ENCODE results near the gene SOX1.
A peak's percentile ranks its signal among the peaks of the same experiment; 100 is the strongest.

Gene SOX1

DNA sequence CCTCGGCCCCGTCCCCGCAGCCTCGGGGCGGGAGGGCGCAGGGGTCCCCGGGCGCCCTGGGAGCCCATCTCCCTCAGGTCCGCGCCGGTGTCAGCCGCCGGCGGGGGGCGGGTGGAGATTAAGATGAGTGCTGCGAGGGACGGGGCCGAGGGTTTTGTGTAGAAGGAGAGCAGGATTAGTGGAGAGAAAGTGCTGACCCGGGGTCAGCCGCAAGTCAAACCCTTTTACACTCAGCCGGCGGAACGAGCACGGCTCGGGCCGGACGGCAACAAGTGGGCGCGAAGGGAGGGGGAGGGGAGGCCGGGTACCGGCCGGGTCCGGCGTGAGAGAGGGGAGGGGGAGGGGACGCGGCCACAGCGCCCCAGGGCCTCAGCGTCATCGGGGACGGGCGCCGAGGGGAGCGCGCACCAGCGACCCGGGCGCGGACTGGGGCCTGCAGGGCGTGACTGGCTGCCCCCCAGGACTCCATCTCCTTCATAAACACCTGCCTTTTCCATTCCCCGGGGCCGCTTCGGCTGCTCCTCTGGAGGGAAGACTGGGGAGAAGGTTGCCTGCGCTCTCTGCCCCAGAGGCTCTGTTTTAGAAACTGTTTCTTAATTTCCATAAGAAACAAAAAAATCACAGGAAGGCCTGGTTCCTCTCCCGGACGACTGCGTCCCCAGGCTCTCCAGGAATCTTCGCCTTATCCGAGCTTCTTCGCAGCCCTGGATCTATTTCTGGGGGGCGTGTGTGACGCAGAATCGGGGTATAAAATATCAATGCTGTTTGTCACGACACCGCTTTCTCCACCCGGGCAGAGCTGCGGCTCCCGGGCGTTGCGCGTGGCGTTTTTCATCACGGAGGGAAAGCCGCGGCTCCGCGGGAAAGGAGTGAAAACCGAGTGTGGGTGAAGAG is 6.5 kb downstream of the SOX1 start:
- DNase-seq: no peak

DNA sequence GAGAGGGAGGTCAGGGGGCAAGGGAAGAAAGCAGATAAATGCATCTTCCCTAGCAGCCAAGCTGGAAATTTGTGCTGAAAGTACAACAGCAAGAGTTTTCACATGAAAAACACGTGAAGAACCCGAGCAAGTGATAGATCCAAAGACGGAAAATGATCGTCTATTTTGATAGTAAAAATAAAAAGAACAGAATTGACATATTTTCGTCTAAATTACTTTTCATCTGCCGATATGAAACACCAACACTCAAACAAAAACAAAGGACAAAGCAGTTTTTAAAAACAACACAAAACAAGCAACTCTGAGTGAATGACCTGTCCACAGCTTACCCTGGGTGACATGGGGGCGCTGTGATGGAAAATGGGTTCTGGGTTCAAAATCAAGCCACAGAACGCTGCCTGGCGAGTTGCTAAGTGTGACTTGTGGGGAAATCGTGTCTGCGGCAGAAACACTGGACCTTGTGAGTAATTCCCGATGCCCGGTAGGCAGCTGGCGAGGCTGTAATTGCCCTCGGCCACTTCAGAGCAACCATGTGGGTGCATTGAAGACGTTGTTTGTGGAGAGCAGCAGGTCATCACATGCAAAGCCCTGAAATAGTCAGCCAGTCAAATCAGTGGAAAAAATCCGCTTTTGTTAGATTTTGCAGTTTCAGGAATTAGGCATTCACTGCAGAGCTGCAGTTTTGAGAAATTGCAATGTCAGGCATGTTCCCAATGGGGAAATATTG is 7.4 kb downstream of the SOX1 start:
- DNase-seq: no peak

DNA sequence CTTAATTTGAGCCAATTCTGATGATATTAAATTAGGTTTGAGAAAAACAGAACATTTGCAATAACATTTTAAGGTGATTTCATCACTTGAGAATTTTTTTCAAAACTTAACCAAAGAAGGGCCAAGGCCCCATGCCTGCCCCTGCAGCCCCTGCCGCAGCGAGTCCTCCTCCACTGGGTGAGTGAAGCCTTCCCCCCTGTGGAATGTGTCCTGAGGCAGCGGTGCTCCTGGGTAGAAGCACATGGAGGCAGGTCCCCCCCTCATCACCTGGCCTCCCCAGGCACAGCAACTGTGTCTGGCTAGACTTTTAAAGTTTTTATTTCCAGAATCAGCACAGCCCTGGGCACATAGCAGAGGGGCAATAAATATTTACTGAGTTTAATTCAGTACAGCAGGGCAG is 10.8 kb downstream of the SOX1 start:
- no peak for DNase-seq

DNA sequence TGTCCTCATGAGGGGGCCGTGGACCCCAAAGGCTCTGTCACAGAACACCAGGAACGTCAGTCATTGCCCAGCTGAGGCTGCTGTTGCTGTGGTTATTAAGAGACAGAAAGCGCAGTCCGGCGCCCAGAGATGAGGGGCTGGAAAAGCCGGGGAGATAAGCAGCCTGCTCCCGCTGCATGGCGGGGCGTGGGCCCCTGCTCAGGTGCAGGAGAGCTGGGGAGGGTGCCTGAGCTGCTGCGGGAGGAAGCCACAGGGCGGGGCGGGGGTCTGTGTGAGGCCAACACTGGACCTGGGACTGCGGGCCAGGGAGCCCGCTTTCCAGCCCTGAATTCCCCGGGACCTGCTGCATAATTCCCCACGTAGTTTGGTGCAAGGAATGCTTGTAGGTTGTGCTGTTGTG is 11.3 kb downstream of the SOX1 start:
- no peak for DNase-seq

DNA sequence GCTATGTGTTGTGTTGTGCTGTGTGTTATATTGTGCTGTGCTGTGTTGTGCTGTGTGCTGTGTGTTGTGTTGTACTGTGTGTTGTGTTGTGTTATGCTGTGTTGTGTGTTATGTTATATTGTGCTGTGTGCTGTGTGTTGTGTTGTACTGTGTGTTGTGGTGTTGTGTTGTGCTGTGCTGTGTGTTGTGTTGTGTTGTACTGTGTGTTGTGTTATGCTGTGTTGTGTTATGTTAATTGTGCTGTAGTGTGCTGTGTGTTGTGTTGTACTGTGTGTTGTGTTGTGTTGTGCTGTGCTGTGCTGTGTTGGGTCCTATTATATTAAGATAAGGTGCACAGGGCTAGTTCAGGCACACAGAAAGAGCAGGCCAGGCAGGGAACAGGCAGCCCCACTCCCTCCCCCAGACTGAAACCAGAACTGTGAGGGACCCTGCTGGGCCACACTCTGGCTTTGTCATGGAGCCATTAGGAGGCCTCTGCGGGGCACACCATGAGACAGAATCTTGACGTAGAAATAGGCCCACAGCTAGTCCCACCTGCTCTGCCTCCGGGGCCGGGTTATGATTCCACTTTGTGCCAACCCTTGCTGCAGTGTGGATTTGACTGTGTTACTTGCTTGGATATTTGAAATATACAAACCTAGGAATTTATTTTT is 12.1 kb downstream of the SOX1 start:
- no peak for DNase-seq

DNA sequence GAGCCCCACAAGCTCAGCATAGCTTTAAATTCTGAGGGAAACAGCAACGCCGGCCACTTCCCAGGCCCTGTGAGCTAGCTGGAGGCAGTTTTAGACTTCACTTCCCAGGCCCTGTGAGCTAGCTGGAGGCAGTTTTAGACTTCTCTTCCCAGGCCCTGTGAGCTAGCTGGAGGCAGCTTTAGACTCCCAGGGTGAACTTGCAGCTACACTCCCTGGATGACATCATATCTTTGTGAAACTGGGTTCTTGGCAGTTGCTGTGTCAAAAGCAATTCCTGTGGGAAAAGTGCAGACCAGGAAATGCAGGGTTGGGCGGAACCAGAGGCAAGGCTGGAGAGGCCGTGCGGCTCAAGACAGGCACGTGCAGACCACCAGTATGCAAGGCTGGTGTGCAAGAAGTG is 12.7 kb downstream of the SOX1 start:
- DNase-seq: no peak

DNA sequence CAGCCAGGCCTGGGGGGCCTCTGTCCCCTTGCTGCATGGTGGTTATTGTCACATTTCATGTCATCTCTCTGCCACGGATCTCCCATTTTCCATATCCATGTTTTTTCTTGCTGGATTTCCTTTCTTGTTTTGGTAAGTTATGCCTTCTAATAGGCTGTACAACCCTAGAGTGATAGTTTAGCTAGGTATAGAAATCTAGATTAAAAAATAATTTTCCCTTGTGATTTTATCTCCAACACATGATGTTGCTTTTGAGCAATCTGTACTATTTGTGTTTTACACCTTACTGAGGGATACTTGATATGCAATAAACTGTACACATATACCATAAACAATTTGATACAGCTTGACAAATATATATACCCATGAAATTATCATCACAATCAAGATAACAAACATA is 17.0 kb downstream of the SOX1 start:
- no peak for DNase-seq

DNA sequence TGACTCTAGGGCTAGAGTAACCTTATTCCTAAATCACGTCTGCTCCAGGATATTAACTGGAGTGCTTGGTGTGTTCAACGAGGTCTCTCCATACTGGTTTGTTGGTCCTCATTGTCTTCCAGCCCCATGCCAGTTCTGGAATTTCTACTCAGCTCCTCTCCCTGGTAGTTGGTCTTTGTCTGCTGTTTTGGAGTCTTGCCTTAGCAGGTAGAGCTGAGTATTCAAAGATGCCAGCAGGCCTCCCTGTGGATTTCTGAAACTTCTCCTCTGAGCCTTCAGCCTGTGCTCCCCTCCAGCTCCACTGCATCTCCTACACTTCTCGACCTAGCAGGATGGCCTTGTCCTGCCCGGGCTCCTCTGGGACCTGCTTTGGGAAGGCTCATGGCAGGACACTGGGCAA is 25.5 kb downstream of the SOX1 start:
- no peak for DNase-seq

DNA sequence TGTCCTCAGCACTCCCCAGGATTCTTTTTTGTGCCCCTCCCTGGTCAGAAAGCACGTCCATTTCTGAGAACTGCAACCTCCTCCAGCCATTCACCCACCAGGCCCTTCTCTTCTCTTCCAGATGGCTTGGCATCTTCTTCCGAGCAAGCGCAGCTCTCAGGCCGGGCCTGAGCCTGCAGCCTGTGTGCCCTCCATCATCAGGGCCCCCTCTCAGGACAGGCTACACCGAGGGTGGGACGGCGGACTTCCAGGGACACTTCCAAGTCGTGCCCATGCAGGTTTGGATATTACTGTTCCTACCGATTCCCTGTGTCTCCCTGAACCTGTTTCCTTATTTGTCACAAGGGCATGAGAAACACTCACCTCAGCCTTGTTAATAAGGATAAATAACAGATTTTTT is 28.4 kb downstream of the SOX1 start:
- DNase-seq: no peak

DNA sequence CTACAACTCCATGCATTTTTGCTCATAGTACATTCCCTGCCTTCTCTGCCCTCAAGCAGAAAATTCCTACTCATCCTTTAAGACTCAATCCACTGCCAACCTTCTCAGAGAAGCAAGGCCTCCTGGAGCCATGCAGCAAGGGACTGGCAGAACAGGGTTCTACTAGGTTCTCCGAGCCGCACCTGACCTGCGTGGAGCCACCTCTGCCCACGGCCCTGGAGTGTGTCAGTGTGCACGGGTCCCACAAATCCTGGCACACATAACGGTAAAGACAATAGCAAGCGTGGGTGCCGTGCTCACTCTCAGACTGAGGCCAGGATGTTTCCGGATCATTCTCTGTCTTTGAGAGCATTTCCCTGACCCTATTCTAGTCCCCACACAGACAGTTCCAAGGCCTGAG is 30.0 kb downstream of the SOX1 start:
- DNase-seq: no peak

DNA sequence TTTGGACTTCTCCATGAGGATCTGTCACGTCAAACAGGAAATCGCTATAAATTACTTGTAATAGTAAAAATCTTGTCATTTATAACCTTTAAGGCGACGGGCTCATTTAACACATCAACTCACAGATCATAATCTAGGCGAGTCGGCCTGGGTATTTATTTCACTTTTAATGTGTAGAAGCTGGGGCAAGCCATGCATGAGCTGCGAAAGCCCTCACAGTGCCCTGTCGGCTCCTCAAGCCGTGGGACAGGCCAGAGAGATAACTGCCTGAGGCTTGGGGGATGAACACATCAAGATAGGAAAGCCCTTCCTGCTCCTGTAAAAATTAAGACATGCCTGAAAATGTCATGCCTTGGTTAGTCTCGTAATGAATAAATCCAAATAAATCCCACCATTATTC is 30.8 kb downstream of the SOX1 start:
- DNase-seq: no peak

DNA sequence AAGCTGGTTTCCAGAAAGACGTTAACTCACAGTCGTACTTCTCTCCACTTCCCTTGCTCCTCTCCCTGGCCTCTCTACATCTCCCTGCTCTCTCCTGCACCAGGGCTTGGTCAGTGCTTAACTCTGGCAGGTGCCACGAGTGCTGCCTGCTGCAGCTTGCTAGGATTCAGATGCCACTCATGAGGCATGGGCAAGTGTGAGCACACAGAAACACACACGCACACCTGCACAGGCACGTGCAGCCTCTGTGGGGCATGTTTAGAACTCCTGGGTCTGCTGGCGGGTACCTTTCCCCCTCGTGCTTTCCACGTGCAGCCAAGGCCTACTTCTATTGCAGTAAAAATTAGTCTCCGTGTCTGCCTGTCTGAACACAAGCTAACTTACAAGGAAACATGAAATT is 31.8 kb downstream of the SOX1 start:
- DNase-seq: no peak

DNA sequence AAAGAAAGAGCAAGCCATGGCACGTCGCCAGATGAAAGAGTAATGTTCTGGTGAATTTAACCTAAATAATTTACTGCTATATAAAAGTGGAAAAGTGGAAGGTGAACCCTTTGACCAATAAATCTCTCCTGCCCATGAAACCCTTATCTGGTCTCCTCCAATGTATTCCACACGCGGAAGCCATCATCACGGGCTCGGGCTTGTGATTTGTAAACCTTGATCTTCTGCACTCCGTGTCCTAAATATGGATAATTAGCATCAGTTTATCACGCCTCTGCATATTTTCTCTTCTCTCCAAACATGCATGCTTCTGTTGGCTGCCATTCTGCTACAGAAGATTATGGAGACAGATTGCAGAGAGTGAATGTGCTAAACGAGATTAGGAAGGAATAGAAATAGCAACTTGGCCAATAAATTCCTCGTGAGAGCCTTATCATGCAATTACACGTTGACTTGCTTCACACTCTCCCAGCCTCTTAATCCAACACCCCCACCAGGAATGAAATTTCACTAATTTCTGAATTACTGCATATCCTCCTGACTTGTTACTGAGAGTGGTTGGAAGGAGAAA is 34.5 kb downstream of the SOX1 start:
- DNase-seq: no peak

DNA sequence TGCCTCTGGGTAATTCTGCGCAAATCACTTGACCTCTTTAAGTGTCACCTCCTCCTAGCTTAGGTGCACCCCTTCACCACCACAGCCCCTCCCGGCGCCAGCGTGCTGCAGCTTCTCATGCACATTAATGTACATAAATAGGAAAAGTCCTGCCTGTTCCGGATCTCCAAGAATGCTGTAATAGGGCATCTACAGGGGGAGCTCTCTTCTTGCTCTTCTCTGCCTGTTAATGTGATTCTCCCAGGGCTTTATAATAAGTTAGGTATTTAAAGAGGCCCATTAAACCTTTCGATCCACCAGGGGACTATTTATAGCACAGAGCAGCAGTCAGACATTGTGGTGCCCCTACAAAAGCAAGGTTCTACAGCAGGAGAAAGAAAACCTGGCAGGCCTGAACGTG is 35.3 kb downstream of the SOX1 start:
- peak in 1 of 2 experiments; percentile 17 for DNase-seq

DNA sequence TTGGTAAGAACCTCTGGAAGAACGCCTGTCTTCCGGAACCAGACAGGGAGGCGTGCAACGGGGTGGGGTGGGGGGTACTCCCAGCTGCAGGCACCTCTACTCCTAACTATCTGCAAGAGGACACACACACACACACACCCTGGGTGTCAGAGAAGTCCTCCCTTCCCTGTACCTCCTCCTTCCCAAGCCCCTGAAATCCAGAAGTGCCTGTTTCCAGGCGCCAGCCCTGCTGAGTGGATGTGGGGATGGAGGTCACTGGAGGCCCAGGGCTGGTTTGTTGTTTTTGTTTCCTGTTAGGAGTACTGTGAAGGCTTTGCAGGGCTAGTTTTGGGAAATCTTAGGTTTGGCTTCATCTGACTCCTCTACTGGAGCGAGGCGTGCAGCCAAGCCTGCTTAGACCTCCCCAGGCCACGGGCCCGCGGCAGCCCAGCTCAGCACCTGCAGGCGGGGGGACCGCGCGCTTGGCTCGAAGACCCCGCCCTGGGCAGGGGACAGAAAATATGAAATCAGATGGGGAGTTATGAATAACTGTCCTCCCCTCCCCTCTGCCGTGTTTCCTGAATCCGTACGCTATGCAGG is 36.4 kb downstream of the SOX1 start:
- DNase-seq: no peak

DNA sequence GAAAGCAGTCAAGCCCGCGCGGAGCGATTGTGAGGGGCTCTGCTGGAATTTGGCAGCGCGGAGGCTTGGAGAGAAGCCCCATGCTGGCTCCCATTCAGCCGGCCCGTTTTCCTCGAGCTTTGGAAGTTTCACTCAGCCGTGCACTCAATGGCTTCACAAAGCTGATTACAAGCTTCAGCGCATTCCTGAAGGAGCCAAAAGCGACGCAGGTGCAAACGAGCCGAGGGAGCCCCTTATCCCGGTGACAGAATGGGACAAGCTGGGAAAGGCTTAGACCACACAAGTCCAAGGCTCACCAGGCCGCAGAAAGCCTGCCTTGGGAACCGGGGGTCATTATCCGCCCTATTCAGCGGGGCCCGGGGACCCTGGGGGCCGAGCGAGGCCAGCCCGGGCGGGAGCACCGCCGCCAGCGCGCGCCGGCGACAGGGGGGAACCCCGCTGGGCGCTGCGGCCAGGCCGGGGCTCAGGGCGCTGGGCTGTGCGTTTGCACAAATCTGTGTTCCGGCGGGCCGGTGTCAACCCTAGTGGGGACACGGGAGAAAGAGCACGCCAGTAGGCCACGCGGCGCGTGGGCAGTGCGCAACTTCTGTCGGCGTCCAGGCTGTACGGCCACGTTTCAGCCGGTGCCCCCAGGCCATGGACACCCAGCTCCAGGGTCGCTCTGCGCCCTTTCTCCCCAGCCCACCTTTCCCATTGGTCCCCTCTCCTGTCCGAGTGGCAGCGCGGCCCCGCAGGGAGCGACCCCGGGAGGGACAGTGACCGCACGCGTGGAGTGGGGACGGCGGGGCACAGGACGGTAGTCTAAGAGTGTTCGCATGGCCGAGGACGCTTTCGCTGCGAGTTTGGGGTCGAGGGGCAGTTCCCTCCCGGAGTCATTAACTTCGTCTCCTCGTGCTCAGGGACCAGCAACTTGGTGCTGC is 37.3 kb downstream of the SOX1 start:
- DNase-seq: no peak

DNA sequence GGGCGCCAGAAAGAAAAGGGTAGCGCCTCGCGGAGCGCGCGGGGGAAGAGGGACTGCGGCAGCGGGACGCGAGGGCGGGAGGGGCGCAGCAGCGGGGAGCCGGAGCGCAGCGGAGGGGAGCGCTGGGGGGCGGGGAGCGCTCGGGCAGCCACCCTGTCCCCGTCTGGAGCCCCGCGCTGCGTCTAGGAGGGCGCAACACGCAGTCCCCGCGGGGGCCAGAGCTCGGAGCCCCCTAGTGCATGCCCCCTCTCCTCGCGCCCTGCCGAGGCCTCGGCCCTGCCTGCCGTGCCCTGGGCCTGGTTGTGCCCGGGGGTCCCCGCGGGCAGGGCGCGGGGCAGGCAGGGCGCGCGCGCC is 37.9 kb downstream of the SOX1 start:
- no peak for DNase-seq

DNA sequence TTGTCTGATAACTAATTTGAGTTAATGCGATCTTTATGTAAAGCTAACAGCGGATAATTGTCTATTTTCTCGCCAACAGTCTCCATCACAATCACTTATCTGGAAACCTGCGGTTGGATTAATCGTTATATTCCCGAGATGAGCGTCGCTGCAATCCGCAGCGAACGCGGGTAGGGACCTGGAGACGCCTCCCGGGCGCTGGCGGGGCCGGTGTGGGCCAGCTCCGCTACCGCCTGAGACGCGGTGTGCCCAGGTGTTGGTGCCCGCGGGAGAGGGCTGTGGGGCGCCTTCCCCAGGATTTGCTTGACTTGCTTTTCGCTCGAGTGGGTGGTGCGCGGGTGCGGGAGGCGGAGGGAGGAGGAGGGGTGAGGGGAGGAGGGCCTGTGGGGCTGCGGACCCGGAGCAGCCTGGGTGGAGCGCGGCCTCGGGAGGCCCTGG is 38.3 kb downstream of the SOX1 start:
- DNase-seq: no peak

DNA sequence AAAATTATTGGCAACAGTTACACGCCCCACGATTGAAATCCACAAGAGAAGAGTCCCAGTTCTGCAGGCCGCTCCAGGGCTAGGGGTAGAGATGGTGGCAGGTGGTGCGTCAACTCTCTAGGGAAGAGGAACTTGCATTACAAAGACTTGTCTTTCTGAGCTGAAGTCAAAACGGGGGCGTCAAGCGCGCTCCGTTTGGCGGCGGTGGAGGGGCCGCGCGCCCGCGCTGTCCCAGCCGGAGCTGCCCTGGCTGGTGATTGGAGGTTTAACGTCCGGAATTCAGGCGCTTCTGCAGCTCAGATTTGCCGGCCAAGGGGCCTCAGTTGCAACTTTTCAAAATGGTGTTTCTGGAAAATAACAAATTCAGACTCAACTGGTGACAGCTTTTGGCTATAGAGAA is 38.9 kb downstream of the SOX1 start:
- DNase-seq: no peak

DNA sequence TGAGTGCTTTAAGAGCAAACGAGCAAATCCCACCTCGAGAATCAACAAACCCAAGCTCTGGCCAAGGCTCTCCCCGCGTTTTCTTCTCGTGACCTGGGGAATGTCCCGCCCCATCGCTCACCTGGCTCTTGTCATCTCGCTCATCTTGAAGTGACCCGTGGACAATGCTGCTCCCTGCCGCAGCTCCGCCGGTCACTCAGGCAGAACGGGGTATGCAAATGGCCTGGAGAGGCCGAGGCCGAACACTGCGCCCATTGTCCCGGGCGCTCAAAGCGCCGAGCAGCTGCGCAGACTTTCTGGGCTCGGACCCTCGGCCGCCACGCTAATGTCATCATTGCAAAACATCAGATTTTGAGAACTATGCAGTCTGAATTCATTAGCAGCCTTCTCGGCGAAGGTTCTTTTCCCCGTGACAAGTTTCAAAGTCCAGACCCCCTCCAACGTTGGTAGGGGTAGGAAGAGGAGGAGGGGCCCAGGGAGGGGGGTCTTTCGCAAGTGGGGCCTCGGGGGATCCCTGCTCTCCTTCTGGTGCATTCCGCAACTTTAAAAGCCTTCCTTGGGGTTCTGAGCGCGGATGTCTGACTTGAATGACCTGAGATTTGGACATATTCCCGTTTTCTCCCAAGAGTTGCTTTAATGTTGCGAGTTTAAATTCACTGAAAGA is 39.7 kb downstream of the SOX1 start:
- no peak for DNase-seq

DNA sequence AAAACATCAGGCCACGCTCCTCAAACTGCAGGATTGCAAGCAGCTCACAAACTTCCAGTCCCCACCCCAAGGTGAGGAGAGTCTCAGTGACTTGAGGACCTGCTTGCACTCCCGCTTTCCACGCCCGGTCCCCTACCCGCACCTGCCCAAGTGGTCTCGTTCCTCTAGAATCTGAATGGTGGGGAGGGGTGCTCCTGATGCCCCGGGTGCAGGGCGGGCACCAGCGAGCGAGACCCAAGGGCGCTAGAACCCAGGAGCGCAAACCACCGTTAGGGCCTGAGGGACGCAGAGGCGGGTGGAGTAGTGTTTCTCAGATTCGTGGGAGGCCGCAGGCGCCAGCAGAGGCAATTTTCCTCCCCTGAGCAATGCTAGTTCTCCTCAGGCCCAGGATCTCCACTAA is 40.3 kb downstream of the SOX1 start:
- DNase-seq: no peak

DNA sequence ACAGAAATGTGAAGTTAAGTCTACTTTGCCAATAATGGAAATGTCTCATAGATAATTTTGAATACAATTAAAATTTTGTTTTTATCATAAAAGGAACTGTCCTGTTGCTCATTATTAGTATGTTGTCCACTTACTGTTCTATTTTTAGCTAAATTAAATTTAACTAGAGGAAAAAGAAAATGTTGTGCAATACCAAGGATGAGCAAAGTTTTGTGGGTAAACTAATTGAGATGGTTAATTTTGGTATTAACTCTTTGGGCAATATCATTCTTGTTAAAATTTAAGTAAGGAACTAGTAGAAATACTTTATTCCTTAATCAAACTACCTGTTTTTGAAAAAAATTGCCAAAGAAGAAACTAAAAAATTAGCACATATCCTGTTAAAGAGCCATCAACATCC is 43.5 kb downstream of the SOX1 start:
- DNase-seq: no peak

Measured in SHP77 (cell line).